HG03280 (cell line): ENCODE results near the gene ZBED5.
A peak's percentile ranks its signal among the peaks of the same experiment; 100 is the strongest.
"Not testable (repeated sequence)": the region's sequence is repeated elsewhere in the genome, so short reads cannot be mapped to it uniquely, and the experiment has no call there.

Source experiments
- ATAC-seq: cut with Tn5 transposase; IDR thresholded peaks from one replicate; pipeline ENCODE4 v1.9.1; 2021; ENCODE audit warnings: mild to moderate bottlenecking, moderate library complexity; ENCODE audit not compliant: unreplicated experiment

ZBED5 gene

DNA sequence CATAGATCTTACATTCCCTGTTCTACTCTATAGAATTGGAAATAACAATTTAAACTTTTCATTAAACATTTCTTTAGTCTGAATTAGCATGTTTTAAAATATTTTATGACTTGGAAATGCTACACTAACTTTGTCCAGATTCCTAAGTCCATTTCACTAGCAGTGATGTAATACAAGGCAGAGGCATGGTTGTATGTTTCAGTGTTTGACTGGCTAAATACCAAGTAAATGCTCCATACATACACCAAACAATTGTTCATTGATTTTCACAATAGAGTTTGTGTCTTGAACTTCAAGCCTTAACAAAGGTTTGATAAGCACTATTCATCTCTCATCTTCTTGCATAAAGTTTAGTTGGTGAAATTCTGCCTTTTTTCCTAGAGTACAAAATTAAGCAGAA is 13.5 kb downstream of the ZBED5 start:
- ATAC-seq = no peak

GRCh38 chr11:10838881-10839280 is 19.0 kb downstream of the ZBED5 start:
- no peak for ATAC-seq

- ATAC-seq = no peak
These were observed 19.8 kb downstream of the ZBED5 start for GRCh38 chr11:10838083-10838482.

DNA sequence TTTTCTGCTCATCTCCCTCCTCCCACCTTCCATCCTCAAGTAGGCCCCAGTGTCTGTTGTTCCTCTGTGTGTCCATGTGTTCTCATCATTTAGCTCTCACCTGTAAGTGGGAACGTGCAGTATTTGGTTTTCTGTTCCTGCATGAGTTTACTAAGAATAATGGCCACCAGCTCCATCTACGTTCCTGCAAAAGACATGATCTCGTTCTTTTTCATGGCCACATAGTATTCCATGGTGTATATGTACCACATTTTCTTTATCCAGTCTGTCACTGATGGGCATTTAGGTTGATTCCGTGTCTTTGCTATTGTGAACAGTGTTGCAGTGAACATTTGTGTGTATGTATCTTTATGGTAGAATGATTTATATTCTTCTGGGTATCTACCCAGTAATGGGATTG is 21.0 kb downstream of the ZBED5 start:
- not testable (repeated sequence) for ATAC-seq

DNA sequence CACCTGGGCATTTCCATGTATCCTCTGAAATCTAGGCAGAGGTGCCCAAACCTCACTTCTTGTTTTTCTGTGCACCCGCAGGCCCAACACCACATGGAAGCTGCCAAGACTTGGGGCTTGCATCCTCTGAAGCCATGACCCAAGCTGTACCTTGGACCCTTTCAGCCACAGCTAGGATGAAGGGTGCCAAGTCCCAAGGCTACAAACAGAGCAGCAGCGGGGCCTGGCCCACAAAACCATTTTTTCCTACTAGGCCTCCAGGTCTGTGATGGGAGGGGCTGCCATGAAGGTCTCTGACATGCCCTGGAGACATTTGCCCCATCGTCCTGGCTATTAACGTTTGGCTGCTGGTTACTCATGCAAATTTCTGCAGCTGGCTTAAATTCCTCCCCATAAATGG is 28.7 kb downstream of the ZBED5 start:
- ATAC-seq = no peak

DNA sequence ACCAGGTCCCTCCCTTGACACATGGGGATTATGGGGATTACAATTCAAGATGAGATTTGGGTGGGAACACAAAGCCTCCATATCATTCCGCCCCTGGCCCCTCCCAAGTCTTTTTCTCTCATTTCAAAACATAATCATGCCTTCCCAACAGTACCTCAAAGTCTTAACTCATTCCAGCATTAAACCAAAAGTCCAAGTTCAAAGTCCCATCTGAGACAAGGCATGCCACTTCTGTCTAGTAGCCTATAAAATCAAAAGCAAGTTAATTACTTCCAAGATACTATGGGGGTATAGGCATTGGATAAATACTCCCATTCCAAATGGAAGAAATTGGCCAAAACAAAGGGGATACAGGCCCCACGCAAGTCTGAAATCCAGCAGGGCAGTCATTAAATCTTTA is 29.5 kb downstream of the ZBED5 start:
- no peak for ATAC-seq

- ATAC-seq = no peak
These were observed 33.0 kb downstream of the ZBED5 start for GRCh38 chr11:10824888-10825287.

GRCh38 chr11:10823152-10823579 is 34.7 kb downstream of the ZBED5 start:
- ATAC-seq = no peak

GRCh38 chr11:10822491-10822890 is 35.4 kb downstream of the ZBED5 start:
- not testable (repeated sequence) for ATAC-seq

DNA sequence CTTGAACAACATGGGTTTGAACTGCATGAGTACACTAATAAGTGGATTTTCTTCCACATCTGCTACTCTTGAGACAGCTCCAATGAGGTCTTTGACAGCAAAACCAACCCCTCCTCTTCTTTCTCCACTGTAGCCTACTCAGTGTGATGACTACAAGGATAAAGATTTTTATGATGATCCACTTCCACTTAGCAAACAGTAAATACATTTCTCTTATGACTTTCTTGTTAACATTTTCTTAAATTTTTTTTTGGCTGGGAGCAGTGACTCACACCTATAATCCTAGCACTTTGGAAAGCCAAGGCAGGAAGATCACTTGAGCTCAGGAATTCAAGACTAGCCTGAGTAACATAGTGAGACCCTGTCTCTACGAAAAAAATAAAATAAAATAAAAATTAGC is 39.3 kb downstream of the ZBED5 start:
- no peak for ATAC-seq

DNA sequence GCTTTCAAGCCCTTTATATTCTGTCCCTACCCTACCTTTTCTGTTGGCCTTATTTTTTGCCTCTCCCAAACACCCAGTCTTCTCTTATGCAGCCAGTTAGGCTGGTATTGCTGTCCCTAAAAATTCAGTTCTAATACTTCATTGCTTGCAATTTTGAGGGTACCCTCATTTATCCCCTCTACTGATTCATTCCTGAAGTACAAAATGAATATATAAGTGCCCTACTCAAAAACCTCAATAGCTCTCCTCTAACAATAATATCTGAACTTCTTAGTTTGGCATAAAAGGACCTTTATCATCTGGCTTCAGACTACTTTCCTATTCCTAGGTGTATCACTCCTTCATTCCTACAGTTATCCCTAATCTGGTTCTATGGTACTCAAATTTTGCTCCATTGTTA is 43.9 kb downstream of the ZBED5 start:
- ATAC-seq = no peak

DNA sequence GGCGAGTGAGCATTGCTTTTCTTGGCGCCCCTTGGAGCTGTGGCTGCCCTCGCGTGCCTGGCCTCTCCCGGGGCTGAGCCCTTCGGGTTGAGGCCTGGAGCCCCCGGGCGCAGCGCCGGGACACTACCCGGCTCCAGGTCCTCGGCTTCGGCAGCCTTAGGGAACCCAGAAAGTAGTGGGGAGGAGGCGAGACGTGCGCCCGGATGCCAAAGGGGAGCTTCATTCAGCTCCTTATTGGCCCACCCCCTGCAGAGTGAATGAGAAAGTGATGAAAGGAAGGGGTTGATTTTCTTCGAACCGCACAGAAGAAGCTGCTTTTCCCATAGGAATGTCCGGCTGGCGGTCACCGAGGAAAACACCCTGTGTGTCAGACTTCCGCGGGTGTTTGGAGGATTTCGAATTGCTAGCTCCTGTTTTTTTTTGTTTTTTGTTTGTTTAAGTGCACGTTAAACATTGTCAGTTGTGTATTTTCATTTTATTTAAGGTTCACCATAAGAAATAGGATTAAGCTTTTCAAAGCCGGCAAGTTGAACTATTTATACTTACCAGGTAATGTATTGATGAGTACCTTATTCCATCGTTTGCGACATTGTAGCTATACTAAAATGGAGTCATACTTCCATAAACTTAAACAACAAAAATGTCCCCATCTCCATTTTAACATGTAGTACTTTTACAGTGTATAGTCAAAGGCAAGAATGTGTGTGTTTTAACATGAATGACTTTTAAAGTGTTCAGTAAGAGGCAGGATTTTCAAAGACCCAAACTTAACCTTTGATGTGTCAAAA is 48.3 kb downstream of the ZBED5 start:
- peak; percentile 17 for ATAC-seq

GRCh38 chr11:10808553-10809372 is 49.1 kb downstream of the ZBED5 start, which contains the start of gene EIF4G2:
TSS of gene EIF4G2 (minus strand) at chr11:10808926.
- peak; percentile 93 for ATAC-seq

DNA sequence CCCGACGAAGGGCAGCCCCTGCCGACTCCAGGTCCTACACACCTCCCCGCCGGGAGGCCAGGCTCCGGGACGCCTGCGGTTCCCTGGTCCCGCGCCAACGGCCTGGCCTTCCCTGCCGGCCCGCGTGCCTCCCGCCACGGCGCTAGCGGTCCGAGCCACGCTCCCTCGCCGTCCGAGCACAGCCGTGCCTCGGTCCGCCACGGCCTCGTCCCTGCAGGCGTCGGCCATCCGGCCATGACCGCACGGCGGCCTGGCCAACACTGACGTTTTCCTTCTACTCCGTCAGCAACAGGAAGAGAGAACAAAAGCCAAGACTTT is 49.7 kb downstream of the ZBED5 start:
- ATAC-seq = peak; percentile 5

- ATAC-seq = no peak
These were observed 50.2 kb downstream of the ZBED5 start for GRCh38 chr11:10807493-10808234.

- ATAC-seq = no peak
These were observed 51.6 kb downstream of the ZBED5 start for GRCh38 chr11:10806206-10806605.

GRCh38 chr11:10805741-10806140 is 52.1 kb downstream of the ZBED5 start:
- no peak for ATAC-seq

GRCh38 chr11:10803676-10804075 is 54.2 kb downstream of the ZBED5 start:
- ATAC-seq = no peak
